GM21423 (cell line): ENCODE results near the gene MDFIC.
A peak's percentile ranks its signal among the peaks of the same experiment; 100 is the strongest.

Experiments used
- ATAC-seq: cut with Tn5 transposase; IDR thresholded peaks from one replicate; pipeline ENCODE4 v1.9.1; 2021; ENCODE audit warnings: mild to moderate bottlenecking, moderate library complexity; ENCODE audit not compliant: unreplicated experiment

Gene MDFIC

DNA sequence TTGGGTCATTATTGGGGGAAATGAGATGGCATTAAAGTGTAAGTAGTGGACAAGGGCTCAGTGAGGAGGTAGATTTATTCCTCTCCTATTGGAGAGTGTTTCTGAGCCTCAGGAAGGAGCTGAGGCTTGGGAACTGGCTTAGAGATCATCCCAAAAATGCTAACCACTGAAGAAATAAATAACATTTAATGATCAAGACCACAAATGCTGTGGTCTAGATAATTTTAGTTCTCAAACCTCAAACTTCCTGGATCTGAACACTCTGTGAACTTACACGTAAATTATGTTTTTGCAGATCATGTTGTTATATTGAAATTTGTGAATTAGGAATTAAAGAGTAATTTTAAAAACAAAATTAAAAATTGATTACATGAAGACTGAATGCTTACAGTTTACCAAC is 27.3 kb downstream of the MDFIC start:
- ATAC-seq: no peak

GRCh38 chr7:114952296-114952695 is 30.4 kb downstream of the MDFIC start:
- ATAC-seq: no peak

DNA sequence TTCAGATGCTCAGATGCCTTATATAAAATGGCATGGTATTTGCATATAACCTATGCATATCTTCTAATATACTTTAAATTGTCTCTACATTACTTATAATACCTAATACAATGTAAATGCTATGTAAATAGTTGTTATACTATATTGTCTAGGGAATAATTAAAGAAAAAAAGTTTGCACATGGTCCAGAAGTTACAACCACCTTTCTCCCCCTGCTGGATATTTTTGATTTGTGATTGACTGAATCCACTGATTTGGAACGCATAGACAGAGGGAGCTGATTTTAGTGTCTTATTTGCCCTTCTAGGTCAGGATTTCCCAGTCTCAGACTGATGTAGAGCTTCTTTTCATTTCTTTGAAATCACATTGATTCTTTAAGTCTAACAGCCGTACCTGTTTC is 31.8 kb downstream of the MDFIC start:
- no peak for ATAC-seq

DNA sequence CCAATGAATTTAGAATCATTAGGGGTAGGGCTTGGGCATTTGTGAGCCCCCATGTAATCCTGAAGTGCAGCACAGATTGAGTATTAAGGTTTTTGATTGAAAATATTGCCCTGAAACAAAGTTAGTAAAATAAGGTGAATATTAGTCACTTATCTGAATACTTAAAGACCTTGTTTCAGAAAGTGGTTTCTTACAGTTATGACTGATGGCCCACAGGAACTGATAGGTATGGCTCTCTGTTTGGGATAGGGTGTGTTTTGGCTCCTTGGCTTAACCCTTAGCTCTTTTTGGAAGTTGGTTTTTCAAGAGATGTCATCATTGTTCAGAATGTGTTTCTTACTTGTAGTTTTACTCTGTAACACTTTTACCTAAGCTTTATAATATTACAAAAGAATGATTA is 34.8 kb downstream of the MDFIC start:
- ATAC-seq: peak; percentile 40

GRCh38 chr7:114957444-114957843 is 35.5 kb downstream of the MDFIC start:
- no peak for ATAC-seq

- peak; percentile 73 for ATAC-seq
Measured at GRCh38 chr7:114959931-114960330, 38.0 kb downstream of the MDFIC start.

DNA sequence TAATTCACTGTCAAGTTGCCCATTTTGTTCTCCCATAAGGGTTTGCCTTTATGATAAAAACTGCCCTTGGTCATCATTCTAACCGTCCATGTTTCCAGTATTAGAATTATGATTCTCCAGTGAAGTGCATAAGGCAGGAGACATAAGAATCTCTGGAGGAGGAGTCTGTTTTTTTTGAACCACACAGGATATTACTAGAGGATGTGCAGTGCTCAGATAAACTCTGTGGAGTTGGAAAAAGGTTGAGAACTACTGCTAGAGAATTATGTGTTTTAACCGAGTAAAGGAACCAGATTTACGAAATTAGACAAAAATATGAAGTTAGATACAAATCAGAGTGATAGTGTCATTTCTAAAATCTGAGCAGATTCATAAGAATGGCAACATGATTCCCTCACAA is 40.5 kb downstream of the MDFIC start:
- no peak for ATAC-seq

DNA sequence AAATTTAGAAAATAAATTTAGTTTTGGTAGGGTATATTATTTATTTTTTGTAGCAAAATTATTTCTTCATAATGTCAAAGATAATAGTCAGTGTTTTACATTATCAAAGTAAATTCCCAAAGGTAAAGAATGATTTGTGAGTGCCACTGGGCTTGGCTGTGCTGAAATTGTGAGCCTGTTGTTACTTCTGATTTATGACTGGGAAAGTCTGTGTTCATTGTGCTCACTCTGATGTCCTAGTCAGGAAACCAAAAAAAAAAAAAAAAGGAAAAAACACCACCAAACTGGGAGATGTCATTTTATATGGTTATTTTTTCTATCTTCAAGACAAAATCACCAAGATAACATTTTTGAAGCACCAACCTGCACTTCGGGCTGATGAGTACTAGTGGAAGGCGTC is 44.3 kb downstream of the MDFIC start:
- ATAC-seq: no peak

DNA sequence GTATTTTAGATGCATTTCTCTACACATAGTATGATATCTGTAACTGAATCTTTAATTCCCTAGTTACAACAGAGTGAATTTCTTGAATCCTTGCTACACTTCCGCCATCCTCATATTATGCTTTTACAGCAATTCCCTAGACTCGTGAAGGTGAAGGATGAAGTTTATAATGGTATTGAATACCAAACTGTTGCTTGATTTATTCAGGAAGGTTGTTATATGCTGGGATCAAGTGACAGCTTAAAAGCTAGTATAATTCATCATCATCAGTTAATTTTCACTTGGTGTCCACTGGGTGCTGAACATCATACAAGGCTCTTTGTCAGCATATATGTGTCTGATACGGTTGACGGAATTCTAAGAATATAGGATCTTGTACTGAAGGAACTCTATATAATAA is 47.2 kb downstream of the MDFIC start:
- ATAC-seq: no peak

DNA sequence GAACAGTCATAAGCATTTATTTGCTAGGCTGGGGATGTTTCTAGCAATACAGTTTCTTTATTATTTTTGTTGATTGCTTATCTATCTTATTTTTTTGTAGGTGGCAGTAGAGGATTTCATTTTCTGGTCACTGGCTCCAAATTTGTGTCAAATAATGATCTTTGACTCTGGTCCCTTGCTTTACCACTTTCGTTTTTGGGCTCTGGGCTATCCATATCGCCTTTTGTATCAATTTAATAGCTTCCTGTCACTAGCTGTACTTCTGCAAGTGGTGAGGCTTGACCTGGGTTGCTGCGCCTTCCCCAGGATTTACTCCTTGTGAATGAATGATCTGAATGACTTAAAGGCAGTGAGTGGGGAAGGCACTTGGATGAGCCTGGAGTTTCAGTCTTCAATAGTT is 48.4 kb downstream of the MDFIC start:
- no peak for ATAC-seq

DNA sequence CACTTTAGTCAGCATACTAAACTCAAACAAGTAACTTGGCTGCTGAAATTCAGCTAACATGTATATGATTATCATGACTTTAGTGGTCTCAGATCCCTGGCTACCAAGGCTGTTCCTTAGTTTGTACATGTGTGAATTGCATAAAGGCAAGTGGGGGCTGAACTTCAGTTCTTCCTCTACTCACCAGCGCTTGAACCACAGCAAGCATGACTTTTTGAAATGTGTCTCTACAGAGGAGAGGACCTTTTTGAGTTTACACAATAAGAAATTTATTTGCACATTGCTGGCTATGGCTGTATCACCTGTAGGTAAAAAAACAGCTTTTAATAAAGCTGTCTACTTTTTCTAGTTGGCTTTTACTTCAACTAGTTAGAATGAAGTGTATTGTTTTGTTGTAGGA is 48.8 kb downstream of the MDFIC start:
- no peak for ATAC-seq

- no peak for ATAC-seq
Measured at GRCh38 chr7:114972567-114972966, 50.7 kb downstream of the MDFIC start.

GRCh38 chr7:114973147-114973546 is 51.3 kb downstream of the MDFIC start:
- no peak for ATAC-seq

GRCh38 chr7:114975401-114975800 is 53.5 kb downstream of the MDFIC start:
- no peak for ATAC-seq

DNA sequence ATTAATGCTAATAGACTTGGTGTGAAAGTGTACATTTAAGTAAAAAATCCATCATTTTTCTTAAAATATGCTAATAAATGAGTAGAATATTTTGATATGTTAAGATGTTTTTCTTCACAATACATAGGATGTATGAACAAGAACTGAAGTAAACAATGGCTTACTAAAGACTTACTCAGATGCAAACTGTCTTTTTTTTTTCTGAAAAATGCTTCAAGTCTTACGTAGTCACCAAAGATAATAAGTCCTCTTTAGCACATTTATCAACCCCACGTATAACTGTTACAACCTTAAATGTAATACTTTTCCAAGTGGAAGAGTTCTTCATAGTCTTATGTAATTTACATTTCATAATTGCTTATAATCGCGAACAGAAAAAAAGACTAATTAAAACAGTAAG is 54.8 kb downstream of the MDFIC start:
- ATAC-seq: no peak

DNA sequence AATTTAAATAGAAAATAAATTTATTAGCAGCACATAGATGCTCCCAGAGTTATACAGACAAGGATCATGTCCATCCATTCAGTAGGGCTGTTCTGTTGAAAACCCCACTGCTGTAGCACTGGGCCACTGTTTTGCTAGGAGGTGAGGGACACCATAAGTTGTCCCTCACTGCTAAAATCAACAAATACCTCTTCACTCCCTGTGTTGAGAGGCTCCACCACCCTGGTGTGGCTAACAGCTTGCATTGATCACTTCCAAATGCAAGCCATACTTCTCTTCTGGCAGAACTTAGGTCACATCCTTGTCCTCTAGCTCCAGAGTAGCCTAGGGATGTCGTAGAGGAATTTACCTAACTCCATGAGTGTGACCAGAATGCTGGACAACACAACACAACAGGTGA is 55.4 kb downstream of the MDFIC start:
- no peak for ATAC-seq

DNA sequence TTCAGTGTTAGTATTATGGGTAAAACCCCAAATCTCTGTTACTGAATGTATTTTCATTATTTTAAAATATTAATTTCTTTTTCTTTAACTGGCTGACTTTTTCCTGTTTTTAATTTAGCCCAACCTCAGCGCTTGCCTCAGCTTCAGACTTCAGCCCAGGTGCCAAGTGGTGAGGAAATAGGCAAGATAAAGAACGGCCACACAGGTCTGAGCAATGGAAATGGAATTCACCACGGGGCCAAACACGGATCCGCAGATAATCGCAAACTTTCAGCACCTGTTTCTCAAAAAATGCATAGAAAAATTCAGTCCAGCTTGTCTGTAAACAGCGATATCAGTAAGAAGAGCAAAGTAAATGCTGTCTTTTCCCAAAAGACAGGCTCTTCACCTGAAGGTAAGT is 57.5 kb downstream of the MDFIC start:
- no peak for ATAC-seq

- no peak for ATAC-seq
Measured at GRCh38 chr7:114979803-114980507, 58.1 kb downstream of the MDFIC start.

GRCh38 chr7:114981323-114981722 is 59.4 kb downstream of the MDFIC start:
- ATAC-seq: no peak

DNA sequence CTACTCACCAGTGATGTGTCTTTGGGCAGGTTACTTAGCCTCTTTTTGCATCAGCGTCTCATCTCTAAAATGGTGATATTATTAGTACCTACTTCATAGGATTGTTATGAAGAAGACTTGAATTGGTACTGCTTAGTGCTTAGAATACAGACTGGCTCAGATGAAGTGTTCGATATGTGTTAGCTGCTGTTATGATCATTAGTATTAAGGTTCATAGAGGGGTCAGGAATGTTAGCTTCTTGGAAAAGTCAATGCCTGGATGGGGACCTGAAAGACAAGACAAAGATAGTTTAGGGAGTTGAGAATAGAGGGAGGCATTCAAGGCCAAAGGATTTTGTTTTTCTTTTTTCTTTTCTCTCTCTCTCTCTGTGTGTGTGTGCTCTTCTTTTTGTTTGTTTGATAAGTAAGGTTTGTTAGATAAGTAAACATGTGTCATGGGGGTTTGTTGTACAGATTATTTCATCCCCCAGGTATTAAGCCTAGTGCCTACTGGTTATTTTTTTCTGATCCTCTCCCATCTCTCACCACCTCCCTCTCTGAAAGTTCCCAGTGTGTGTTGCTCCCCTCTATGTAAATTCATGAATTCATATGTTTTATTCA is 63.3 kb downstream of the MDFIC start:
- ATAC-seq: no peak

DNA sequence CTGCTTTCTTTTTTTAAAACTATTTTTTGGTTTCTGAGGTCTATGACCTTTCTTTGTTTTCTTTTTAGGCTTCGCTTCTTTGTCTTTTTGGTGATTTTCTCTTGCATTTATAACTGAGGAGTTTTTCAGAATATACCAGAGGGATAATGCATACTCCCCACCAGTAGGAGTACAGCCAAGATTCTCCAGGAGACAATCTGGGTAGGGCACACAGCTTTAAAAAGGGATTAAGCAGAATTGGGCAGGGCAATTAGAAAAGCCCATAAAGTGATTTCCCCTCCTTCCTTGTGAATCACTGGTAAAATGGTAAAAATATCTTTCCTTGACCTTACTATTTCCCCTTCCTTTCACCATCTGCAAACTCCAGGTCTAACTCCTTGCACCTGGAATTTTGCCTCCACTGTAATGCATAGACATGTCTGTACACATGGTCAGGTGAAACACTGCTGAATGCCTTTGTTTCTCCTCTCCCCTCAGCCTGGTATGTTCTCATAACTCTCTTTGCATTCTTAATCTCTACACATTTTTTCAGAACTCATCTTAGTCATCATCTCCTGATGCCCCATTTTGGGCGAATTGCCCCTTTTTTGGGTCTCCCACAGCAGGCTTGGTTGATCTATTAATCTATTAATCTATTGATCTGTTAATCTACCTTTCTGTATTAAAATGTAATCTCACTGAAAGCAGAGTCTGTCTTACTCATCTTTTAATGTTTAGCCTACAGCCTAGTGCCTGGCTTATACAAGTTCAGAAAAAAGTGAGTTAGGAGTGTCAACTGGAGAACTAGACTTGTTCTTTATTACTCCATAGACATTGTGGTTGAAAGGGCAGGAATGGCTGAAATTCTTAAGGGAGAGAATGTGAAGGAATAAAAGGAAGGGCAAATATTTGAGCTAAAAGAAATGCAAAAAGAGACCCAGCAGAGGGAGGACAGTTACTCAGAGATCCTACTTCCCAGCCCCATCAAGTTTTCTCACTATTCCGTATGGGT is 64.6 kb downstream of the MDFIC start:
- ATAC-seq: no peak

GRCh38 chr7:114988026-114988425 is 66.1 kb downstream of the MDFIC start:
- no peak for ATAC-seq
